HUES64 (cell line): ENCODE measurements around the gene MARS1.
"Not testable (repeated sequence)": the region's sequence is repeated elsewhere in the genome, so short reads cannot be mapped to it uniquely, and the experiment has no call there.

ENCODE experiments used
- H3K27ac ChIP-seq: 2 replicates; pipeline ENCODE4 v1.7.0; 2013; ENCODE audit warnings: low read depth, low read length, inconsistent platforms
- H3K27me3 ChIP-seq: 2 replicates; pipeline ENCODE4 v1.6.1; 2013; ENCODE audit warnings: mild to moderate bottlenecking, low read length; ENCODE audit not compliant: insufficient read depth
- H3K36me3 ChIP-seq: 2 replicates; pipeline ENCODE4 v1.6.1; 2013; ENCODE audit warnings: mild to moderate bottlenecking, low read length; ENCODE audit not compliant: insufficient read depth
- H3K4me1 ChIP-seq: 2 replicates; pipeline ENCODE4 v1.6.1; 2013; ENCODE audit warnings: mild to moderate bottlenecking, low read length, moderate library complexity; ENCODE audit not compliant: insufficient read depth
- H3K4me3 ChIP-seq: 2 replicates; pipeline ENCODE4 v1.5.1; 2013; ENCODE audit warnings: mild to moderate bottlenecking, low read length, moderate library complexity
- H3K9ac ChIP-seq: 2 replicates; pipeline ENCODE4 v1.6.1; 2013; ENCODE audit warnings: mild to moderate bottlenecking, low read depth, low read length
- H3K9me3 ChIP-seq: 2 replicates; pipeline ENCODE4 v1.6.1; 2013; ENCODE audit warnings: low read depth, low read length; ENCODE audit not compliant: insufficient read depth
- WGBS: fragments of 150-250, 120-280 bp; methylation state at CpG from one replicate; pipeline ENCODE4 v1.1.7; 2013; ENCODE audit warnings: missing lambda C conversion rate; 5-methylcytosine and 5-hydroxymethylcytosine counted together

Gene MARS1

DNA sequence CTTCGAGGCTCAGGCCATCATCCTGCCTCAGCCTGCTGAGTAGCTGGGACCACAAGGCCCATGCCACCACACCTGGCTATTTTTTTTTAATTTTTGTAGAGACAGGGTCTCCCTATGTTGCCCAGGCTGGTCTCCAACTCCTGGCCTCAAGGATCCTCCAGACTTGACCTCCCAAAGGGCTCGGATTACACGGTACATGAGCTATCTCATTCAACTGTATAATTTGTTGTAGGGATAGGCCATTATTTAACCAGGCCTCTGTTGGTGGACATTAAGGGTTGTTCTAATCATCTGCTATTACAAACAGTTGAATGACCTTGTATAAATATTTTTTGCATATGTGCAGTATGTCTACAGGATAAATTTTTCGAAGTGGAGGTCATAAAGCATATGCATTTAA, 71.0 kb downstream of the MARS1 start:
- no peak overlapping the region for H3K9ac ChIP-seq
- H3K27ac ChIP-seq: no peak overlapping the region
- WGBS: 89% methylated on average over 4 of the region's 4 CpGs
- H3K4me1 ChIP-seq: no peaks in the 10 kb centered on the region
- H3K36me3 ChIP-seq: peaks cover 8% of the 10 kb centered on the region; the same call in 1 of the 2 replicates
- H3K4me3 ChIP-seq: no peak overlapping the region
- H3K27me3 ChIP-seq: no peaks in the 10 kb centered on the region
- H3K9me3 ChIP-seq: no peaks in the 10 kb centered on the region

DNA sequence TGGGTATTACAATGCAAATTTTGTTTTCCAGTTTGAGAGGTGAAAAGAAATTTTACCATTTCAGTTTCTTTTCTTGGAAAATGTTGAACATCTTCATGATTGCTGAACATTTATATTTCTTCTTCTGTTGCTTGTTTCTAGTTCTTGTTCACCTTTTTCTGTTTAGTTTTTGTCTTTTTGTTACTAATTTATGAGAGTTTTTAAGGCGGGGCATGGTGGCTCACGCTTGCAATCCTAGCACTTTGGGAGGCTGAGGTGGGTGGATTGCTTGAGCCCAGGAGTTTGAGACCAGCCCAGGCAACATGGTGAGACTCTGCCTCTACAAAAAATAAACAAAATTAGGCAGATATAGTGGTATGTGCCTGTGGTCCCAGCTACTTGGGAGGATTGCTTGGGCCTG, 72.6 kb downstream of the MARS1 start:
- no peaks in the 10 kb centered on the region for H3K9me3 ChIP-seq
- no peak overlapping the region for H3K27ac ChIP-seq
- H3K4me3 ChIP-seq: no peak overlapping the region
- H3K4me1 ChIP-seq: no peaks in the 10 kb centered on the region
- 97% methylated on average over 2 of the region's 2 CpGs for WGBS
- no peaks in the 10 kb centered on the region for H3K27me3 ChIP-seq
- H3K9ac ChIP-seq: no peak overlapping the region
- peaks cover 16% of the 10 kb centered on the region; the same call in 1 of the 2 replicates for H3K36me3 ChIP-seq

DNA sequence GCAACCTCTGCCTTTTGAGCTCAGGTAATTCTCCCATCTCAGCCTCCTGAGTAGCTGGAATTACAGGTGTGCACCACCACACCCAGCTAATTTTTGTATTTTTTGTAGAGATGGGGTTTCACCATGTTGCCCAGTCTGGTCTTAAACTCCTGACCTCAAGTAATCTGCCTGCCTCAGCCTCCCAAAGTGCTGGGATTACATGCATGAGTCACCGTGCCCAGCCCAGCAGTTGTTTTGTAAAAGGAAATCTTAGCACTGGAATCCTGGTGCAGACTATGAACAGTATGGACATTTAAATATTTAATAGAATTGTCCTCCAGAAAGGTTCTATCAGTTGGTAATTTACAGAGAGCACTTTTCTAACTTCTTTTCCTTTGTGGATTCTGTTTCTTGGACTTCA, 73.2 kb downstream of the MARS1 start:
- not testable (repeated sequence) for H3K9ac ChIP-seq, H3K4me3 ChIP-seq, H3K4me1 ChIP-seq, H3K9me3 ChIP-seq, H3K27ac ChIP-seq, H3K27me3 ChIP-seq
- WGBS: 75% methylated on average over 1 of the region's 1 CpG
- H3K36me3 ChIP-seq: peaks cover 16% of the 10 kb centered on the region; the same call in 1 of the 2 replicates

DNA sequence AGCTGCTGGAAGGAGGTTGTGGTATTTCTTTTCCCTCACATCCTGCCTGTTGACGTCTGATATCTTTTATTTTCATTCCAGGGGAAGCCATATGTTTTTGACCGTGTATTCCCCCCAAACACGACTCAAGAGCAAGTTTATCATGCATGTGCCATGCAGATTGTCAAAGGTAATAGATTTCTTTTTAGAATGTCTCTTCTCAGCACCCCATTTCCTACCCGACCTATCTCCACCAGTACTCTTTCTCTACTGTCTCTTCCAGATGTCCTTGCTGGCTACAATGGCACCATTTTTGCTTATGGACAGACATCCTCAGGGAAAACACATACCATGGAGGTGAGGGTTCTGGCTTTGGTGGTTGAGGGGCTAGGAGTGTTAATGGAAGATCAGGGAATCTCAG, 75.5 kb downstream of the MARS1 start:
- Histone ChIP-seq H3K4me1 (no peaks in the 10 kb centered on the region), H3K27me3 (no peaks in the 10 kb centered on the region), H3K4me3 (no peak overlapping the region), H3K27ac (no peak overlapping the region), H3K9me3 (no peaks in the 10 kb centered on the region), H3K36me3 (peaks cover 13% of the 10 kb centered on the region; the same call in 1 of the 2 replicates), H3K9ac (no peak overlapping the region)
- 92% methylated on average over 4 of the region's 4 CpGs for WGBS

DNA sequence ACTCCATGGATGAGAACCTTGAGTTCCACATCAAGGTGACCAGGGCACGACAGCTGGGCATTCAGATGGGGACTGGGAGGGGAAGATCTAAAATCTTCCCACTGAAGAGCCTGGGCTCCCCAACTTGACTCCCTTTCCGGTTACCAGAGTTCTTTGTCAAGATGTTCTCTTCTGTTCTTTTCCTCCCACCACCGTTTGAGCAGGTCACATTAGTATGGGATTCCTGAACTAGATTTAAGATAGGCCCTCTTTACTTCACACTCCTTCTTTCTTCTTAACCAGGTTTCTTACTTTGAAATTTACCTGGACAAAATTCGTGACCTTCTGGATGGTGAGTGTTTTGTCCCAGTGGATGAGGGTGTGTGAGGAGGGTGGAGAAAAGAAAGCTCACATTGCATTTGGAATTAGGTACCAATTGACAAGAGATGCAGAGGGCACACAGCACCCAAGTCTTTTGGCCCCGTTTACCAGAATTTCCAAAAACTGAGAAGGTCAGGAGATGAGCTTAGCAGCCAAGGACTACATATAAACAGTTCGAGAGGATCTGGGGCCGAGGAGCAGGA, 76.4 kb downstream of the MARS1 start:
- Histone ChIP-seq H3K27ac (no peak overlapping the region), H3K9ac (no peak overlapping the region), H3K9me3 (no peaks in the 10 kb centered on the region), H3K4me3 (no peak overlapping the region), H3K36me3 (peaks cover 21% of the 10 kb centered on the region), H3K27me3 (no peaks in the 10 kb centered on the region), H3K4me1 (no peaks in the 10 kb centered on the region)
- WGBS: 92% methylated on average over 7 of the region's 7 CpGs
